ENCODE measurements around the gene TCEAL8.
"Not testable (repeated sequence)": the region's sequence is repeated elsewhere in the genome, so short reads cannot be mapped to it uniquely, and the experiment has no call there.

TCEAL8 gene

GRCh38 chrX:103240155-103240554, 14.8 kb downstream of the TCEAL8 start:
- DNase-seq (ENCODE audit: low read depth) = no peak
- no peak for TF ChIP-seq CTCF (conservative IDR thresholded peaks at IDR 0.05; ENCODE audit: low read depth, low read length)
- H3K4me3 ChIP-seq (ENCODE audit: low read length) = no peak overlapping the region

DNA sequence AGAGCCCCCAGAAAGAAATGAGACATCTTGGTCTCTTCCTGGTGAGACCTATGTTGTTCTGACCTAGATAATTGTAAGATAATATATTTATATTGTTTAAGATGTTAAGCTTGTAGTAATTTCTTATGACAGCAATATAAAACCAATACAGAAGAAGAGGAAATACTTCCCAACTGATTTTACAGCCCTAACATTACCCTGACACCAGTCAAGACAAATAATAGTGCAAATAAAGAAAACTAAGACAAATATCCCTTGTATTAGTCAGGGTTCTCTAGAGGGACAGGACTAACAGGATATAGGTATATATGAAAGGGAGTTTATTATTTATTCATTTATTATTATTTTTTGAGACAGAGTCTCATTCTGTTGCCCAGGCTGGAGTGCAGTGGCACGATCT, 18.7 kb downstream of the TCEAL8 start:
- no peak overlapping the region for H3K4me3 ChIP-seq (ENCODE audit: low read length)
- DNase-seq (ENCODE audit: low read depth) = no peak
- TF ChIP-seq CTCF (conservative IDR thresholded peaks at IDR 0.05; ENCODE audit: low read depth, low read length) = no peak

GRCh38 chrX:103235608-103236007, 19.3 kb downstream of the TCEAL8 start:
- not testable (repeated sequence) for H3K4me3 ChIP-seq (ENCODE audit: low read length); DNase-seq (ENCODE audit: low read depth)

DNA sequence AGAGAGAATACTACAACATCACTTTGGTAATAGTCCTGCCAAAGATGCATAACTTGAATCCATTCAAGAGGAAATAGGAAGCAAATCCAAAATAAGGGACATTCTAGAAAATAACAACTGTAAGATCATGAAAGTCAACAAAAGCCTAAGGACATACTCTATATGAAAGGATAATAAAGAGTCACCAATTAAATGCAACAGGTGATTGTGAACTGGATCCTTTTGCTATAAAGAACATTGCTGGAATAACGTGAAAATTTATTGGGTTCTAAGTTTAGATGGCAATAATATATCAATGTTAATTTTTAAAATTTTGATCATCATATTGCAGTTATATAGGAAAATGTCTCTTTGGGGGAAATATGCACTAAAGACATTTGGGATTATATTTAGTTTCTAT, 20.1 kb downstream of the TCEAL8 start:
- TF ChIP-seq CTCF (conservative IDR thresholded peaks at IDR 0.05; ENCODE audit: low read depth, low read length) = no peak
- no peak for DNase-seq (ENCODE audit: low read depth)
- H3K4me3 ChIP-seq (ENCODE audit: low read length) = no peak overlapping the region

DNA sequence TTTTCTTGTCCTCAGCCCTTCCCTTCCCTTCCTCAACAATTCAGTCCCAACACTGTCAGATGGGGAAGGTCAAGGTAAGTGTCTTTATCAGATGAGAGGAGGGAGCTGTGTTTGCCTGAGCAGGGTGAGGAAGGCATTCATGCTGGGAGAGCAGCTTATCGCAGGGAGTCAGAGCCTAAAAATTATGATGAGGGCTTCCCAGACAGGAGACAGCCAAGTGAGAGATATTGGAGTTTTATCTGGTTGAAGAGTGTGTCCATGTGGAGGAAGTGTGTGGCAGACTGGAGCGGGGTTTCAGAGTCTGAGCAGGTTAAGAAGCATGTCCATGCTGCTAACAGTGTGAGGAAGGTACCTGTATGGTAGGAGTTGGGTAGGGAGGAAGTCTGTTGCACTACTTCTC, 21.7 kb downstream of the TCEAL8 start:
- H3K4me3 ChIP-seq (ENCODE audit: low read length) = no peak overlapping the region
- no peak for DNase-seq (ENCODE audit: low read depth)
- TF ChIP-seq CTCF (conservative IDR thresholded peaks at IDR 0.05; ENCODE audit: low read depth, low read length) = no peak

DNA sequence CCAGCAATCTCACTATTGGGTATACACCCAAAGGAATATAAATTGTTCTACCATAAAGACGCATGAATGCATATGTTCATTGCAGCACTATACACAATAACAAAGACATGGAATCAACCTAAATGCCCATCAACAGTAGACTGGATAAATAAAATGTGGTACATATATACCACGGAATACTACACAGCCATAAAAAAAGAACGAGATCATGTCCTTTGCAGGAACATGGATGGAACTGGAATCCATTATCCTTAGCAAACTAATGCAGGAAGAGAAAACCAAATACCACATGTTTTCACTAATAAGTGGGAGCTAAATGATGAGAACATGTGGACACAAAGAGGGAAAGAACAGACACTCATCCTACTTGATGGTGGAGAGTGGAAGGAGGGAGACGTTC, 29.0 kb downstream of the TCEAL8 start:
- H3K4me3 ChIP-seq (ENCODE audit: low read length); DNase-seq (ENCODE audit: low read depth): not testable (repeated sequence)

DNA sequence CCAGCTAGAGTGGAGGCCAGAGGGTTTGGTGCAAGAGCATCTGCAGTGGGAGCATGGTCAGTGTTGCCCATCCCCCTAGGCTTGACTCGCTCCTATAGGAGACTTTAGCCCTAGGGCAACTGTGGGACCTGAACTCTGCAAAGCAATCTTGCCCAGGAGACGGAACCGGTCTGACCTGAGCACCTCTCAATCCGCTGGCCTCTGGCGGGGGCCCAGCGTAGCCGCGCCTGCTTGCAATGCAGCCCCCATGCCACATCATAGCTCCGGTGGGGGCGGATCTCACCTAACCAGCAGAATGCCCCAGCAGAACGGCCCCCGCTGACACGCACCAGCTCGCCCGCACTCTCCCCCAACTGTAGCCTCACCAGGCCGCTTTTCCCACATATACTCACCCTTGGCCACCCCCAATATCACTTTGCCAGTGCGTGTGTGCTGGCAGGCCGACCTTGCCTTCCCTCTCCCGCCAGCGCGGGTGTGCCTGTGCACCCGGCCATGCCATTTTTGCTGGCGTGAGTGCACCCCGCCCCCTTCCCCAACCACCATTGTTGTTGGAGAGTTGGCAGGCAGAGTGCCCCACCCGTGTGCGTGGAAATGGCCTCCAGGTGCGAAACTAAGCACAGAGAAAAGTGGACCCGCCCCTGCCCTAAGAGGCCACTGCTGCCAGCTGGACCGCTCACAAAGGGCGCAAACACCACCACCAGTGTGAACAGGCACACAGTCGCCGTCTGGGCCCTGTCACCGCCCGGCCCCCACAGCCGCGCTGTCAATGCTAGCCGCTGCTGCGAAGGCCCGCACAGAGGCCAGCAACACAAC, 34.2 kb downstream of the TCEAL8 start:
- no peak for TF ChIP-seq CTCF (conservative IDR thresholded peaks at IDR 0.05; ENCODE audit: low read depth, low read length)
- no peak for DNase-seq (ENCODE audit: low read depth)
- no peak overlapping the region for H3K4me3 ChIP-seq (ENCODE audit: low read length)

DNA sequence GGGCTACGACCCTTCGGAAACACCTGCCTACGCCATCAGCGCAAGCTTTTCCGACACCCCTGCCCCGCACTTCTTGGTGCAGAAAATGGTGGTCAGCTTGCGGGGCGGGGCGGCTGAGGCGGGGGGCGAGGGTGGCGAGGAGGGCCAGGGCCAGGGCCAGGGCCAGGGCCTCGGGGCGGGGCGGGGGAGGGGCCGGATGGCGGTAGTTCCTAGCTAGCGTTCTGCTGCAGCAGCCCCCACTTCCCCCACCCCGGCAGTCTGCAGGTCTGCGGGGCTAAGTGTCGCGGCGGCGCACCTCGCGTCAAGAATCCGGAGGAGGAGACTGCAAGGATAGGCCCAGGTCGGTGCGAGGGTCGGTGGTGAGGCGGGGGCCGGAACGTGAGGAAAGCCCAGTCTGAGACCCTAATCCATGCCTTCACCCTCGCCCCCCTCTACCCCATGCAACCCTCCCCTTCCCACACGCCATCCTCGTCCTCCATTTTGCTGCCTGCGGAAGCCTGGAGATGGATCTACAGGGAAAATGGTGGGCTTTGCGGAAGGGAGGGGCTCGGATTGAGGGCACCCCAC, 39.4 kb downstream of the TCEAL8 start:
- DNase-seq (ENCODE audit: low read depth) = no peak
- TF ChIP-seq CTCF (conservative IDR thresholded peaks at IDR 0.05; ENCODE audit: low read depth, low read length) = no peak
- H3K4me3 ChIP-seq (ENCODE audit: low read length) = peak overlapping the region; percentile 68
